CD4-positive, alpha-beta T cell treated with Interleukin-17A for 1 hour (primary cell): Measurements from ENCODE around the gene CARMIL3.
"Not testable (repeated sequence)": the region's sequence is repeated elsewhere in the genome, so short reads cannot be mapped to it uniquely, and the experiment has no call there.

ENCODE experiments used
- DNase-seq: peaks from one replicate; pipeline ENCODE4 v3.0.0-alpha.2; 2020

The CARMIL3 gene

GRCh38 chr14:24037658-24038037 is 14.2 kb upstream of the CARMIL3 start:
- no peak for DNase-seq

- no peak for DNase-seq
Observed at GRCh38 chr14:24038686-24039085, 13.1 kb upstream of the CARMIL3 start.

- DNase-seq: no peak
Observed at GRCh38 chr14:24040692-24041091, 11.1 kb upstream of the CARMIL3 start.

GRCh38 chr14:24042746-24043145 is 9.1 kb upstream of the CARMIL3 start:
- no peak for DNase-seq

- not testable (repeated sequence) for DNase-seq
Observed at GRCh38 chr14:24049002-24049401, 2.8 kb upstream of the CARMIL3 start.

- DNase-seq: not testable (repeated sequence)
Observed at GRCh38 chr14:24050753-24051152, 1.1 kb upstream of the CARMIL3 start.

GRCh38 chr14:24051176-24051788 is 527 bp upstream of the CARMIL3 start:
- no peak for DNase-seq

GRCh38 chr14:24052656-24053547 is 1.1 kb downstream of the CARMIL3 start:
- DNase-seq: peak; percentile 47

- no peak for DNase-seq
Observed at GRCh38 chr14:24053548-24054323, 1.9 kb downstream of the CARMIL3 start.

- DNase-seq: no peak
Observed at GRCh38 chr14:24054324-24054641, 2.5 kb downstream of the CARMIL3 start.

GRCh38 chr14:24054646-24055045 is 2.8 kb downstream of the CARMIL3 start:
- DNase-seq: no peak

GRCh38 chr14:24055971-24056799 is 4.4 kb downstream of the CARMIL3 start:
- no peak for DNase-seq

GRCh38 chr14:24056800-24057184 is 5.0 kb downstream of the CARMIL3 start:
- DNase-seq: no peak

- no peak for DNase-seq
Observed at GRCh38 chr14:24057271-24057670, 5.5 kb downstream of the CARMIL3 start.

- DNase-seq: no peak
Observed at GRCh38 chr14:24057867-24058259, 6.1 kb downstream of the CARMIL3 start.

GRCh38 chr14:24058260-24058950 is 6.6 kb downstream of the CARMIL3 start:
- peak; percentile 81 for DNase-seq

GRCh38 chr14:24058951-24059475 is 7.2 kb downstream of the CARMIL3 start:
- no peak for DNase-seq

GRCh38 chr14:24059841-24060388 is 8.1 kb downstream of the CARMIL3 start:
- no peak for DNase-seq

- DNase-seq: no peak
Observed at GRCh38 chr14:24060443-24060842, 8.6 kb downstream of the CARMIL3 start.

GRCh38 chr14:24060984-24061913 is 9.4 kb downstream of the CARMIL3 start:
- DNase-seq: no peak
